Inflammatory macrophage treated with lipopolysaccharide for 1 hour (primary cell): ENCODE data around the gene DENND5A.
A peak's percentile ranks its signal among the peaks of the same experiment; 100 is the strongest.
"Not testable (repeated sequence)": the region's sequence is repeated elsewhere in the genome, so short reads cannot be mapped to it uniquely, and the experiment has no call there.

ENCODE experiments used
- DNase-seq, 2 donors: peaks; one replicate each; pipeline ENCODE4 v3.0.0-alpha.2; 2020 to 2022

Gene DENND5A

DNA sequence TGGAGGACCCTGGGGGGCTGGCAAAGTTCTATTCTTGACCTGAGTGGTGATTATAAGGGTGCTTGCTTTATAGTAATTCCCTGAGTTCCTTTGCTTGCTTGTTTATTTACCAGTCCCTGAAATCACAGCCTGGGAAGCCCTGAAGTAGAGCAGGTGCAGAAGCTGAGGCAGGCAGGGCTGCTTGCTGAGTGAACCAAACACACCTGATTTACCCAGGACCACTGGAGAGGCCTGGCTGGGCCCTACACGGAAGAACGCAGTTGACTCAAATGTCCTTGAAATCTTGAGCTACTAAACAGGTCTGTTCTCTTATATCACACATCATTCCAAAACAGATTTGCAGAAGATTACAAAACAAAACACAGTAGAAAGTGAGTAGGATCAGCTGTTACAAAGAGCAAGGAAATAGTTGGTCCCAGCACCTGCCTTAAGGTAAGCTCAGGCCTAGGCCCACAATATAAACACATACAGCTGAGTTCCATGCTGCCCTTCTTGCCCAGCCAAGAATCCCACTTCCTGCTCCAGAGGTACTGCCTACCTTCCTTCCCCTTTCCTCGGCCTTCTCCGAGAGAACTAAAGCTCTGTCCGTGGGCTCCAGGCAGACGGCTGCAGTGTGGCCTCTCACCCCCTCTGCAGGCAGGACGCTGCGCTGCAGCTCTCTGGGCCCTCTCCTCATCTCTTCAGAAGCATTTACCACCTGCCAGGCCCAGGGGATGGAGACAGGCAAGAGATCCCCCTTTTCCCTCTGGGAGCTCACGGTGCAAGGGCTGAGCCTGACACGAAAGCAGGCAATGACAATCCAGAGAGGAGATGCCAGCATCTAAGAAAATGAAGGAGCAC, 127.6 kb downstream of the DENND5A start:
- DNase-seq = peak; percentile 57 to 63

DNA sequence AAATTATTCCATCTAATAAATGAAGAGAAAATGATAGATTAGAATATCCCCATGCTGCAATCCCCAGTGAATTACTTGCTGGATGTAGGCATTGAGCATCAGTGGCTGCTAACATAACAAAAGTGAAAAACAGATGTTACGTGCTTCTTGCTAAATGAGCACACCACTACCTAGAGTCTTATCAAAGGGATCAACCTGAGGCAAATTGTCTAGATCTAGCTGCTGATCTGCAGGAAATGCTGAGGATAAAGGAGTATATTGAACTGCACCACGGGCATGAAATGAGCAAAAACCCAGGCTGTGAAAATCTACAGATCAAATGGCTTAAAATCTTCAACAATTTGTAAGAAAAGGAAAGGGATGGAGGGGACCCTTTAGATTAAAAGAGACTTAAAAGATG, 128.4 kb downstream of the DENND5A start:
- no peak for DNase-seq

DNA sequence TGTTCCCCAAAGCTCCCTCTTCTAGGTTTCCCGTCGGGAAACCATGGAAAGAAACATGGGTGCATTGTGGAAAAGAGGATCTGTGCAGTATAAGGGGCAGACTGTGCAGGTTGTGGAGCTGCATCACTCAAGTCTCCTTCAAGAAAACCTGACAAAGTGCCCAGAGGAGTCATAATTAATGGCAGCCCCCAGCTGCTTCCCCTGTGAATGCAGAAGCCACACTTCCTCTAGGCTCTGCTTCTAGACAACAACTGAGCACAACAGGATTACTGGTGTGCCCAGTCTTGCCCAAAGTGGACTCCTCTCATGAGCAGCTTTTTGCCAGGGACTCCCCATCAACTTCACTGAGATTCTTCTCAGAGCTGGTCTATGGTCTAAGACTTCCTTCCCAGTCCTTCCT, 131.2 kb downstream of the DENND5A start:
- DNase-seq = no peak

DNA sequence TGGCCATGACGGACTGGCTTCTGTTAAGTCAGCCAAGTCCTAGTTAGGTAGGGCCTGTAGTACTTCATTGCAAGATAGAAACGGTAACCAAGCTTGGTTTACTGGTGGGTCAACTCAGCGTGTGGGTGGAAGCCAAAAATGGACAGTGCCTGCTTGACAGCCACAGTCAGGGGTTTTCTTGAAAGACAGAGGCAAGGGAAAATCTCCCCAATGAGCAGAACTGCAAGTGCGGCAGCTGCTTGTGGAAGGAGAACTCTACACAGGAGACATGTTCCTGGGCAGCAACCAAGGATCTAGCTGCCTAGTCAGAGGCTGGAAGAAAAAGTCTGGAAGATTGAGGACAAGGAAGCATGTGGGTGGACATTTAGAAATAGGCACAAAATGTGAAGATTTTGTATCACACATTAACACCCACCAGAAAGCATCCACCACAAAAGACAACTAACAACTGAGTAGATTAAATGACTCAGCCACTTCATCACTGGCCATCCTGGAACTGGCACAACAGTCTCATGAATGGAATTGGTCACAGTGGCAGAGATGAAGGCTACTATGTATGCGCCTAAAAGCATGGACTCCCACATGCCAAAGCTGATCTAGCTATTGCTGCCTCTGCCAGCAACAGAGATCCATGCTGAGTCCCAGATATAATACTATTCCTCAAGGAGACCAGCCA, 132.8 kb downstream of the DENND5A start:
- peak in 1 of 2 donors; percentile 38 for DNase-seq

DNA sequence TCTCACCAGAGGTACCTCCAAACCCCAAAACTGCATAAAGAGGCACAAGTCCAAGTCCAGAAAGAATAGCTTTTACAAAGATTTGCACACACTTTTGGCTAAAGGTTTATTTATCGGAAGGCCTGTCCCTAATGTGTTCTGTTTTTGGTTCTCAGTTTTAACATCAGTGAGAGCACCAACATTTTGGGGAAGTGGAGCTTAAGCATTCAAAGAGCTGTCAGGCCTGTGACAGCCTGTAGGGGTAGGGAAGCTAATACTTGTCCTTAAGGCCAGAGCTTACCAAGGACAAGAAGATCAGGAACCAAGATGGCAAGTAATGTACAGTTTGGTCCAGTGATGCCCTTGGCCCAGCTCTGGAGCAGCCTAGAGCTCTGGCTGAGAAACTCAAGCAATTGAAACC, 134.9 kb downstream of the DENND5A start:
- peak; percentile 52 to 64 for DNase-seq

DNA sequence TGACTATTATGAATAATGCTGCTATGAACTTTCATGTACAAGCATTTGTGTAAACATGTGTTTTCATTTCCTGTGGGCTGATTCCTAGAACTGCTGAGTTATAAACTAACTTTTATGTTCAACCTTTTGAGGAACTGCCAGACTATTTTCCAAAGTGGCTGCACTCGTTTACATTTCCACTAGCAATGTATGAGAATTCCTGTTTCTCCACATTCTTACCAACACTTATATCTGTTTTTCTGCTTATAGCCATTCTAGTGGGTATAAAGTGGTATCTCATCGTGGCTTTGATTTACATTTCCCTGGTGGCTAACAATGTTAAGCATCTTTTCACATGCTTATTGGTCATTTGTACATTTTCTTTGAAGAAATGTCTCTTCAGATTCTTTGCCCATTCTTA, 138.5 kb downstream of the DENND5A start:
- no peak for DNase-seq

DNA sequence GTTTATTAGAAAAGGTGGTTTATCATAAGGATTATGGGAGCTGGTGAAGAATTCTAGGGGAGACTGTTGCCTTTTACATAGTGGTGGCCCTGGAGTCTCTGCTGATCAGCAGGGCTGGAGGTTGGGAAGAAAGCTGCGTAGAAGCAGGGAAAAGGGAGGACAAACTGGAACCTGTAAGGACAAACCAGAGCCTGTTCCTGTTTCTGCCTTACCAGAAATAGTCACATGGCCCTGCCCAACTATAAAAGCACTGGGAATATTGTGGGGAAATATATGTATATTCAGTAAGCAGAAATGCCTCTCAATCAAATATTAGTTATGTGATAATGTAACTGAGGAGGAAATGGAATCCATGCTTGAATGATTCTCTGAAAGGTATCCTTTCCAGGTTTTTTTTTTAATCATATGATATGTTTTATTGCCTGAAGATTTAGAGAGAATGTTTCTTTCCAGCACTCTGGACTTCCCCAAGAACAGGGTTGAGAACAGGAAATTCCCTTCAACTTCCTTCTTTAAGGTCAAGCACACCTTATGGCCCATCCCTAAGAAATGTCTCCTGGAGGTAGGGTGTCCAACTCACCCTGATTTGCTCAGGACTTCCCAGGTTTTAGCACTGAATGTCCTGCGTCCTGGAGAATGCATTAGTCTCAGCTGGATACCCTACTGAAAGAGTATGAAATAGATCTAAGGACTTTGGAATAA, 139.8 kb downstream of the DENND5A start:
- DNase-seq = no peak

DNA sequence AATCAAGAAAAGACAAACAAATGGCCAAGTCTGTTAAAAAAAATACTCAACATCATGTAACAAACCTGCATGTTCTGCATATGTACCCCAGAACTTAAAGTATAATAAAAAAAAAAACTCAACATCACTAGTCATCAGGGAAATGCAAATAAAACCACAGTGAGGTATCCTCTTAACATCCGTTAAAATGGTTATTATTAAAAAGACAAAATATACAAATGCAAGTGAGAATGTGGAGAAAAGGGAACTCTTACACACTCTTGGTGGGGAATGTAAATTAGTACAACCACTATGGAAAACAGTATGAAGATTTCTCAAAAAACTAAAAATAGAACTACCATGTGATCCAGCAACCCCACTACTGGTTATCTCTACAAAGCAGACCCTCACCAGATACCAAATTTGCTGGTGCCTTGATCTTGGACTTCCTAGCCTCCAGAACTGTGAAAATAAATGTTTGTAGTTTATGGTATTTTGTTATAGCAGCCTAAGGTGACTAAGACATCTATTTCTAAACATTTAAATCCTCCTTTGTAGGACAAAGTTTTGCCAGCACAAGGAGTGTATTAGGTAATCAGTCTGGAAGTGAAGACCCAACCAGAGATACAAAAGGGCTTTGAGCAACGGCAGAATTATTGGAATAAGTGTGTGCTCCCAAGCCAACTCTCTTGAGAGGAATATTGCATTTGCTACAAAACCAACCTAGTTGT, 141.4 kb downstream of the DENND5A start:
- DNase-seq = no peak

DNA sequence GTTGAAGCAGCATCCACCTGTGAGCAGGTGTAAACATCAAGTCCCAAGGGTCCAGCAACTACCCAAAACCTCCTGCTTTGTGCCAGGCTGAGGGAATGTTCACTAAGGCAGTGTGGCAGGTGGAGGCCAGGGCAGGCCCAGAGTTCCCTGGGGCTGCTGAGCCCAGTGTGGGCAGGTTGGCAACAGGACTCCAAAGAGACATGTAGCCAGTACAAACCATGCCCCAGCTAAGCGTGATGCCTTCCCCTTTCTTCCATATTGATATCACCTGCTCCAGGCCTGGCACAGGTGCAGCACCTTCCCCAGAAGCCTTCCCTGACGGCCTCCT, 143.7 kb downstream of the DENND5A start:
- no peak for DNase-seq

DNA sequence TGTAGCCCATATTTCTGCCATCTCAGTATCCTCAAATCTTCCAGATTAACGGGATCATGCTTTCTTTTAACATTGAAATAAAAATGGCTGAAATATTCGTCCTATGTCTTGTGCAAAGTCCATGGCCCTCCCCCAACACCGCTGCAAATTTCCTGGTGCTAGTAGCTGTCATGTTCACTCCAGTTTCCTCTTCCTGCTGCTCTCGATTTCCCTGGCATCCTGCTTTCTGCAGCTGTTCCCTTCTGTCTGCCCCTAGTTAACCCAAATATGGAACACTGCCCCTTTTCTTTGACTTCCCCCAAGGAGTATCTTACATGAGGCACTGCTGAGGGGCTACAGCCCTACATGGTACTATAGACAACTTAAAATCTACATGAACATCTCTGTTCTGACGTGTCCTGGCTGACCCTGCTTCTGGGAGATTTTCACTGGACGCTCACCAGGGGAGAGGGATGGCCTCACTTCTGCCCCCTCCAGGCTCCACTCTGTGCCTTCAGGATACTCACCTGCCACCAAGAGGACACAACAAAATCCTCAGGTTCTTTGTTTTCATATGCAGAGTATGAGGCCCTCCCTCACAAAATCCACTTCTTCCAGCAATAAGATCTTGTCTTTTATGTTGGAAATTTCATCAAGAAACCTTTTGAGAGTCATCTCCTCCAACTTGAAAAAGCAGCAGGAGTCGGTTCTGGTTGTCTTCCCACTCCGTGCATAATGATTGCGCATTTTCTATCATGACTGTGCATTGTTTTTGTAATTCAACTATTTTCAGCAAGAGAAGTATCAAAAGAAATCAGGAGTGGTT, 144.3 kb downstream of the DENND5A start:
- DNase-seq = no peak

DNA sequence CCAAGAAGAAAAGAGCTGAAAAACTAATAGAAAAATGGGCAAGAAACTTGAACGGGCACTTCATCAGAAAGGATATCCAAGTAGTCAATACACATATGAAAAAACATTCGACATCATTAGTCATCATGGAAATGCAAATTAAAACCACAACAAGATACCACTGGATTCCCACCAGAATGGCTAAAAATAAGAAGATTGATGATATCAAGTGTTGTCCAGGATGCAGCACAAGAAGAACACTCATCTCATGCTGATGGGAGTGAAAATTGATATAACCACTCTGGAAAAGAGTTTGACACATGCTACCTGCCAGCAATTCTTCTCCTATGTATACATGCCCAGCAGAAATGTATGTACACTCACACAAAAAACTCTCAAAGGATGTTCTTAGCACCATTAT, 146.9 kb downstream of the DENND5A start:
- DNase-seq = no peak

DNA sequence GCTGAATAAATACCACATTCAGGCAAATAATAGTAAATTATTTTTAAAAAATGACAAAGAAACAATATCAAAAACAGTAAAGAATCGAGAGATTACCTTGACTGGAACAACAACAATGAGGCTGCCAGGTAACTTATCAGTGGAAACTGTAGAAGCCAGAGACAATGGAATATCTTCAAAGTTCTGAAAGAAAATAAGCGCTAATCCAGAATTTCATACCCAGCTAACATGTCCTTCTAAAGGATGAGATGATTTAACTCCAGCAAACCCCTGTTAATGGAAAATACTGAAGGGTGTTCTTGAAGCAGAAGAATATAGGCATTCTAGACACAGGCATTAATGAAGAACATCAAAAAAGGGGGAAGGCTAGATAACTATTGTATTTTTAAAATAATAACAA, 153.1 kb downstream of the DENND5A start:
- no peak for DNase-seq

DNA sequence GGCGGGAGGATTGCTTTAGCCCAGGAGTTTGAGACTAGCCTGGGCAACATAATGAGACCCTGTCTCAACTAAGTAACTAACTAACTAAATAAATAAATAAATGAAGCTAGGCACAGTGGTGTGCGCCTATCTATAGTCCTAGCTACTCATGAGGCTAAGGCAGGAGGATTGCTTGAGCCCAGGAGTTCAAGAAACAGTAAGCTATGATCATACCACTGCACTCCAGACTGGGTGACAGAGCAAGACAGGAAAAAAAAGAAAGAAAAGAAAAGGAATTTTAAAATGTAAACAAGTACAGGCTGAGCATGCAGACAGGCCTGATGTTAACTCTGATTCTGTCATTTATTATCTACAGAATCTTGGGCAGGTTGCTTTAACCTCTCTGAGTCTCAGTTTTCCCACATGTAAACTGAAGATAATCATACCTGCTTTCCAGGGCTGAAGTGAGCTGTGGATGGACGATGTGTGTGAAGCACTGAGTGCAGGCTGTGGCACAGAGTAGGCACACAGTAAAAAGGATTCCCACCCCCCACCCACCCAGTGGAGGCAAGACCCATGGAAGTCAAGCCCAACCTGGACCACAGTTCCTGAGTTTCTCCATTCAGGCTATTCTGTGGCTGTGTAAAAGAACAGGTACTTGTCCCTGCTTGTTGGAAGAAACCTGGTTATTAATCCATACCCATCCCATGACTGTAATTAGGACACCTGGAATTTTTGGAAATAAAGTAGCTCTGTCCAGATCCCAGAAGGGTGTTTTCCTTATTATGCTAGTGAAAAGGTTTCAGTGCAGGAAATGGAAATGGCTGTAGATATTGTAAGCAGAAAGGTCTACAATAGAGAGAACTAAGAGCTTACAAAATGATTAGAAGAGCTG, 155.1 kb downstream of the DENND5A start:
- no peak for DNase-seq

DNA sequence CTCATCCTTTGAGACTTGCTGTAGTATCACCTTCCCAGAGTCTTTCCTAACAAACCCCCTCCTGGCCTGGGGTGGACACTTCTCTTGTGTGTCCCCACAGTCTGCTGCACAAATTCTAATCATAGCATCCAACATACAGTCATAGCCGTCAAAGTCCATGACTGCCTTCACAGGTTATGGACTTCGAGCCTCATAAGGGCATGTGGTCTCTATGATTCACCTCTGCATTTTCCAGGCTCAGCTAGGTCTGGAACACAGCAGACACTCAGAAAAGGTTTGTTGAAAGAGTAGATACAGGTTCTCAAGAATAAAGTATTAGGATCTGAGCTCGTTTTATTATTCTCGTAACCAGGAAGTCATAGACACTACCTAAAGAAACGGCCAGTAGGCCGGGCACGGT, 160.6 kb downstream of the DENND5A start:
- DNase-seq = no peak

DNA sequence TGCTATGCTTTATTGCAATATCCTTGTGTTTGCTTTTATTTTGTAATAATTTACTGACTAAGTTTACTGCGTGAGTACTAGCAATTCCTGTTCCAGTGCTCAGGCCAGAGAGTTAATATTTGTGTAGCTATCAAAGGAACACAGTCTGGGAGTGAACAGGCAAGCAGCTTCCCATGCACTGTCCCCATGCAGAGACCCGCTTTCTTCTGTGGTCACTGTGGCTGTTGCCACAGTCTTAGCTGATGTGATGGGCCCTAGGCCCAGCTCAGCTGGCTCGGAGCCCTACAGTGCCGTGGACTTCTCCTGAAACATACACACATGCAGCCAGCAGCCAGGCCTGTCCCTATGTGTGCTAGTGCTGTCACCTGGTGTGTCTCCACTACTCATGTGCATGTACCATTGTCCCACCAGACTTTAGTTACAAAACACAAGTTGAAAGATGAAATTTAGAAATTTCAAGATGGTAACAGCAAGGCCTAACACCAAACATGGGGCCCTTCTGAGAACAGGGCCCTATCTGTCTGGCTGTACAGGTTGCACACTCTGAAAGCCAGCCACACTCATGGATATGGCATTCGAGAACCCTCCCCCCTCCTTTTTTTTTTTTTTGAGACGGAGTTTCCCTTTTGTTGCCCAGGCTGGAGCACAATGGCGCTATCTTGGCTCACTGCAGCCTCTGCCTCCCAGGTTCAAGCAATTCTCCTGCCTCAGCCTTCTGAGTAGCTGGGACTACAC, 161.4 kb downstream of the DENND5A start:
- DNase-seq = no peak

DNA sequence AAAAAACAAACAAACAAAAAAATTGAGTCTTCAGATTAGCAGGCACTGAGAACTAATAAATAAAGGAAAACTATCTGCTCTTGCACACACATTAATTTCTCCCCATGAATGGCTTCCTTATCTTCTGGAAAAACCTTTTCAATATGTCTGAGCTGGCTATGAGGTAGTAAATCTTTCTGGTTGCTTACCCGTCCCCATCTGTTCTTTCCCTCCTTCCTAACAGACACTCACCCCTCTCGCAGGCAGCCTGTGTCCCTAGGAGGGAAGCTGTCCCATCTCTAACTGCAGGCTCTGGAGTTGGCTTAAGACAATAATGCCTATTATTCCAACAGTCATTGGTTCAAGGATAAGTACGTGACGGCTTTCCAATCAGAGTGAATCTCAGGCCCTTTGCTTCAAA, 165.5 kb downstream of the DENND5A start:
- no peak for DNase-seq

DNA sequence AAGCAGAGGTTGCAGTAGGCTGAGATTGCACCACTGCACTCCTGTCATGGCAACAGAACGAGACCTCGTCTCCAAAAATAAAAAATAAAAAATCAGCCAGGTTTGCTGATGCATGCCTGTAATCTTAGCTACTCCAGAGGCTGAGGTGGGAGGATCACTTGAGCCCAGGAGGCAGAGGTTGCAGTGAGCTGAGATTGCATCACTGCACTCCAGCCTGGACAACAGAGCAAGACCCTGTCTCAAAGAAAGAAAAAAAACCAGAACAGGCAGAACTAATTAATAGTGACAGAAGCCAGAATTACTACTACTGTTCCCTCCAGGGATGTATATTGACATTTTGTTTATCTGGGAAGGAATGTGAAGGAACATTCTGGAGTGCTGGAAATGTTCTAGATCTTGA, 166.7 kb downstream of the DENND5A start:
- not testable (repeated sequence) for DNase-seq

DNA sequence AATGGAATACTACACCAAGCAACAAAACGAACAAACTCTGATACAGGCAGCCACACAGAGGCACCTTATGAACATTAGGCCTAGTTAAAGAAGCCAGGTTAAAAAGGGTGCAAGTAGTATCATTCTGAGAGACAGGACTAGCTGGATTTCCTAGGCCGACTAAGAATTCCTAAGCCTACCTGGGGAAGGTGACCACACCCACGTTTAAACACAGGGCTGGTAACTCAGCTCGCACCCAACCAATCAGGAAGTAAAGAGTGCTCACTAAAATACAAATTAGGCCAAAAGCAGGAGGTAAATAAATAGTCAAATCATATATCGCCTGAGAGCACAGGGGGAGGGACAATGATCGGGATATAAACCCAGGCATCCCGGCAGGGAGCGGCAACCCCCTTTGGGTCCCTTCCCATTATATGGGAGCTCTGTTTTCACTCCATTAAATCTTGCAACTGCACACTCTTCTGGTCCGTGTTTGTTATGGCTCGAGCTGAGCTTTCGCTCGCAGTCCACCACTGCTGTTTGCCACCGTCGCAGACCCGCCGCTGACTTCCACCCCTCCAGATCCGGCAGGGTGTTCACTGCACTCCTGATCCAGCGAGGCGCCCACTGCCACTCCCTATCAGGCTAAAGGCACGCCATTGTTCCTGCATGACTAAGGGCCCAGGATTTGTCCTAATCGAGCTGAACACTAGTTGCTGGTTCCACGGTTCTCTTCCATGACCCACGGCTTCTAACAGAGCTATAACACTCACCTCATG, 167.8 kb downstream of the DENND5A start:
- not testable (repeated sequence) for DNase-seq

DNA sequence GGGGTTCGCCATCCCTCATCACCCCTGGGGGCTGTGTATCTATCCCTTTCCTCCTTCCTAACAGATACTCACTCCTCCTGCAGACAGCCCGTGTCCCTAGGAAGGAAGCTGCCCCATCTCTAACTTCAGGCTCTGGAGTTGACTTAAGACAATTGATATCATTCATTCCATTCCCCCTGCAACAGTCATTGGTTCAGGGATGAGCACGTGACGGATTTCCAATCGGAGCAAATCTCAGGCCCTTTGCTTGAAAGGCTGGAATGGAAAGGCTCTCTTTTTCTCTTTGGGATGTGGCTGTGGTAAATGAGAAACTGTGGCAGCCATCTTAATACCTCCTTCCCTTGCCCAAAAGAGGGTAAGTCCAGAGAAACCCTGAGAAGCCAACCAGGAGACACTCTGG, 168.7 kb downstream of the DENND5A start:
- DNase-seq = no peak

DNA sequence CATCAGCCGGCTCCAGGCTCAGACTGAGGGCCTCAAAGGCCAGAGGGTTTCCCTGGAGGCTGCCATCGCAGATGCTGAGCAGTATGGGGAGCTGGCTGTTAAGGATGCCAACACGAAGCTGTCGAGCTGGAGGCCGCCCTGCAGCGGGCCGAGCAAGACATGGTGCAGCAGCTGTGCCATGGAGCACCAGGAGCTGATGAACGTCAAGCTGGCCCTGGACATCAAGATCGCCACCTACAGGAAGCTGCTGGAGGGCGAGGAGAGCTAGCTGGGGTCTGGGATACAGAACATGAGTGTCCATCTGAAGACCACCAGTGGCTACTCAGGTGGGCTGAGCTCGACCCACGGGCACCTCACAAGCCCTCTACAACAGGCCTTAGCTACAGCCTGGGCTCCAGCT, 169.7 kb downstream of the DENND5A start:
- DNase-seq = peak in 1 of 2 donors; percentile 22
